ENCODE data around the gene MAGI3. TPM values are rescaled to one million over a fixed set of nuclear protein-coding genes. Genes with fewer than 3 reads are reported as not detected.
"Not testable (repeated sequence)": the region's sequence is repeated elsewhere in the genome, so short reads cannot be mapped to it uniquely, and the experiment has no call there.

MAGI3 gene
- total RNA-seq, 1 donor from 2014 or later = 7.0 TPM

DNA sequence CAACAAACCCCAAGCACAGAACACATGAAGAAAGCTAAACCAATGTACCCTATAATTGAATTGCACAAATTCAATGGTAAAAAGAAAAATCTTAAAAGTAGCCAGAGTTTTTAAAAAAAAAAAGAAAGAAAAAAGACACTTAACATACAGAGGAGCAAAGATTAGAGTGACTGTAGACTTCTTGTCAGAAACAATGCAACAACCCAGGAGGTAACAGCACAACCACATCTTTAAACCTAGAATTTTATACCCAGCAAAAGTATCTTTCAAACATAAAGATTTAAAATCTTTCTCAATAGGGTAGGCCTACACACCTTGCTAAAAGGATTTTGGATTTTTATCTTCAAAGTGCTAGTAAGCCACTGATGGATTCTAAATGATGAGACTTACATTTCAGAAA is 304.6 kb downstream of the MAGI3 start:
- DNase-seq (ENCODE audit: extremely low spot score, unreplicated experiment) = no peak
- H3K36me3 Mint-ChIP-seq (ENCODE audit: unreplicated experiment) = peaks cover 50% of the 10 kb centered on the region
- no peaks in the 10 kb centered on the region for H3K27me3 Mint-ChIP-seq (ENCODE audit: unreplicated experiment)
- H3K9me3 Mint-ChIP-seq (ENCODE audit: unreplicated experiment) = peaks cover 29% of the 10 kb centered on the region
- no peak overlapping the region for H3K4me3 Mint-ChIP-seq (ENCODE audit: unreplicated experiment)
- H3K4me1 Mint-ChIP-seq (ENCODE audit: unreplicated experiment) = no peaks in the 10 kb centered on the region
- TF ChIP-seq, protein P1, sequence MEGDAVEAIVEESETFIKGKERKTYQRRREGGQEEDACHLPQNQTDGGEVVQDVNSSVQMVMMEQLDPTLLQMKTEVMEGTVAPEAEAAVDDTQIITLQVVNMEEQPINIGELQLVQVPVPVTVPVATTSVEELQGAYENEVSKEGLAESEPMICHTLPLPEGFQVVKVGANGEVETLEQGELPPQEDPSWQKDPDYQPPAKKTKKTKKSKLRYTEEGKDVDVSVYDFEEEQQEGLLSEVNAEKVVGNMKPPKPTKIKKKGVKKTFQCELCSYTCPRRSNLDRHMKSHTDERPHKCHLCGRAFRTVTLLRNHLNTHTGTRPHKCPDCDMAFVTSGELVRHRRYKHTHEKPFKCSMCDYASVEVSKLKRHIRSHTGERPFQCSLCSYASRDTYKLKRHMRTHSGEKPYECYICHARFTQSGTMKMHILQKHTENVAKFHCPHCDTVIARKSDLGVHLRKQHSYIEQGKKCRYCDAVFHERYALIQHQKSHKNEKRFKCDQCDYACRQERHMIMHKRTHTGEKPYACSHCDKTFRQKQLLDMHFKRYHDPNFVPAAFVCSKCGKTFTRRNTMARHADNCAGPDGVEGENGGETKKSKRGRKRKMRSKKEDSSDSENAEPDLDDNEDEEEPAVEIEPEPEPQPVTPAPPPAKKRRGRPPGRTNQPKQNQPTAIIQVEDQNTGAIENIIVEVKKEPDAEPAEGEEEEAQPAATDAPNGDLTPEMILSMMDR (IDR thresholded peaks at IDR 0.05) = no peak
- H3K27ac Mint-ChIP-seq (ENCODE audit: unreplicated experiment) = no peak overlapping the region

DNA sequence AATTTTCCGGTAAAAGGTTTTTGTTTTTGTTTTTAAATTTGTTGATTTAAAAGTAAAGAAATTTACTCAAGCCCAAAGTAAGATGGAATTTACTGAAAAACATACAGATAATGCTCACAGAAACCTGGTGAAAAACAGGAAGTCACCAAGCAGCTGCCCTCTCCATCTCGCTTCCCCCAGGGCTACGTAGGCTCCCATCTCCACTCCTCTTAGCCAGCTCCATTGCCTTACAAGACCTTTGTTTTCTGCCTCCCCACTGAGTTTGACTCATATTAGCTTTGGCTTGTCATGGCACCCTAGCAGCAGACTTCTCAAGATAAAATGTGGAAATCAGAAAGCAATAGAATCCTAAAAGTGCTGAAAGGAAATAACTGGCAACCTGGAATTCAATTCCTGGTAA is 311.1 kb downstream of the MAGI3 start:
- Mint-ChIP-seq H3K27ac (ENCODE audit: unreplicated experiment) (no peak overlapping the region), H3K4me1 (ENCODE audit: unreplicated experiment) (peaks cover 3% of the 10 kb centered on the region), H3K4me3 (ENCODE audit: unreplicated experiment) (no peak overlapping the region), H3K9me3 (ENCODE audit: unreplicated experiment) (no peaks in the 10 kb centered on the region), H3K27me3 (ENCODE audit: unreplicated experiment) (no peaks in the 10 kb centered on the region), H3K36me3 (ENCODE audit: unreplicated experiment) (peaks cover 28% of the 10 kb centered on the region)
- DNase-seq (ENCODE audit: extremely low spot score, unreplicated experiment) = no peak
- TF ChIP-seq, protein P1 (IDR thresholded peaks at IDR 0.05) = no peak

DNA sequence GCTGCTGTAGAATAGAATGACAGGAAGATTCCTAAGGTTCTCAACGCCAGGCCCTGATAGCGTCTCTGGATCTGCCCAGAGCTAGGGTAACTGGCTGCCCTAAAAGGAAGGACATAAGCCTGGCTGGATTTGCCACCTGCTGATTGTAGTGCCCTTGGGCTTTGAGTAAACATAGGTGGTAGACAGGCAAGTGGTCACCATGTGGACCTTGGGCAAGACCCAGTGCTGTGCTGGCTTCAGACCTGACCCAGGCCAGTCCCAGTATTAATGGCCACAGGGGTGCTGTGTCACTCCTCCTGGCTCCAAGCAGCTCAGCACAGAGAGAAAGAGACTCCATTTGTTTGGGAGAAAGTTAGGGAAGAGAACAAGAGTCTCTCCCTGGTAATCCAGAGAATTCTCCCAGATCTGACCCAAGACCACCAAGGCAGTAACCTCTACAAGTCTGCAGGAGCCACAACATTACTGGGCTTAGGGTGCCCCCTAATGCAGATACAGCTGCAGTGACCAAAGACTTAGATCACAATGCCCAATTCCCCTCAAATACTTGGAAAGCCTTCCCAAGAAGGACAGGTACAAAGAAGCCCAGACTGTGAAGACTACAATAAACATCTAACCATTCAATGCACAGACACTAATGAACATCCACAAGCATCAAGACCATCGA is 324.4 kb downstream of the MAGI3 start:
- Mint-ChIP-seq H3K27ac (ENCODE audit: unreplicated experiment) (no peak overlapping the region), H3K27me3 (ENCODE audit: unreplicated experiment) (no peaks in the 10 kb centered on the region), H3K9me3 (ENCODE audit: unreplicated experiment) (peaks cover 9% of the 10 kb centered on the region), H3K4me1 (ENCODE audit: unreplicated experiment) (no peaks in the 10 kb centered on the region), H3K4me3 (ENCODE audit: unreplicated experiment) (no peak overlapping the region), H3K36me3 (ENCODE audit: unreplicated experiment) (peaks cover 54% of the 10 kb centered on the region)
- DNase-seq (ENCODE audit: extremely low spot score, unreplicated experiment) = no peak
- TF ChIP-seq, protein P1 (IDR thresholded peaks at IDR 0.05) = no peak

DNA sequence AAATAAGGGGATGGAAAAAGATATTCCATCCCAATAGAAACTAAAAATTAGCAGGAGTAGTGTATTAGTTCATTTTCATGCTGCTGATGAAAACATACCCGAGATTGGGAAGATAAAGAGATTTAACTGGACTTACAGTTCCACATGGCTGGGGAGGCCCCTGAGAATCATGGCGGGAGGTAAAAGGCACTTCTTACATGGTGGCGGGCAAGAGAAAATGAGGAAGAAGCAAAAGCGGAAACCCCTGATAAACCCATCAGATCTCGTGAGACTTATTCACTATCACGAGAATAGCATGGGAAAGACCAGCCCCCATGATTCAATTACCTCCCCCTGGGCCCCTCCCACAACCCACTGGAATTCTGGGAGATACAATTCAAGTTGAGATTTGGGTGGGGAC is 327.2 kb downstream of the MAGI3 start:
- H3K27me3 Mint-ChIP-seq (ENCODE audit: unreplicated experiment); H3K4me1 Mint-ChIP-seq (ENCODE audit: unreplicated experiment); DNase-seq (ENCODE audit: extremely low spot score, unreplicated experiment); H3K27ac Mint-ChIP-seq (ENCODE audit: unreplicated experiment); H3K4me3 Mint-ChIP-seq (ENCODE audit: unreplicated experiment): not testable (repeated sequence)
- peaks cover 17% of the 10 kb centered on the region for H3K9me3 Mint-ChIP-seq (ENCODE audit: unreplicated experiment)
- H3K36me3 Mint-ChIP-seq (ENCODE audit: unreplicated experiment) = peaks cover 63% of the 10 kb centered on the region

DNA sequence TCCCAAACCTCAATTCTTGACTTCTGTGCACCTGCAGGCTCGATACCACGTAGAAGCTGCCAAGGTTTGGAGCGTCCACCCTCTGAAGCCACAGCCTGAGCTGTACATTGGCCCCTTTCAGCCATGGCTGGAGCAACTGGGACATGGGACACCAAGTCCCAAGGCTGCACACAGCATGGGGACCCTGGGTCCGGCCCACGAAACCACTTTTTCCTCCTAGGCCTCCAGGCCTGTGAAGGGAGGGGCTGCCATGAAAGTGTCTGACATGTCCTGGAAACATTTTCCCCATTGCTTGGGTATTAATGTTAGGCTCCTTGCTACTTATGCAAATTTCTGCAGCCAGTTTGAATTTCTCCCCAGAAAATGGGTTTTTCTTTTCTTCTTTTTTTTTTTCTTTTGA is 328.3 kb downstream of the MAGI3 start:
- peaks cover 17% of the 10 kb centered on the region for H3K9me3 Mint-ChIP-seq (ENCODE audit: unreplicated experiment)
- H3K4me1 Mint-ChIP-seq (ENCODE audit: unreplicated experiment); H3K27me3 Mint-ChIP-seq (ENCODE audit: unreplicated experiment); H3K27ac Mint-ChIP-seq (ENCODE audit: unreplicated experiment); H3K4me3 Mint-ChIP-seq (ENCODE audit: unreplicated experiment); DNase-seq (ENCODE audit: extremely low spot score, unreplicated experiment): not testable (repeated sequence)
- peaks cover 62% of the 10 kb centered on the region for H3K36me3 Mint-ChIP-seq (ENCODE audit: unreplicated experiment)

DNA sequence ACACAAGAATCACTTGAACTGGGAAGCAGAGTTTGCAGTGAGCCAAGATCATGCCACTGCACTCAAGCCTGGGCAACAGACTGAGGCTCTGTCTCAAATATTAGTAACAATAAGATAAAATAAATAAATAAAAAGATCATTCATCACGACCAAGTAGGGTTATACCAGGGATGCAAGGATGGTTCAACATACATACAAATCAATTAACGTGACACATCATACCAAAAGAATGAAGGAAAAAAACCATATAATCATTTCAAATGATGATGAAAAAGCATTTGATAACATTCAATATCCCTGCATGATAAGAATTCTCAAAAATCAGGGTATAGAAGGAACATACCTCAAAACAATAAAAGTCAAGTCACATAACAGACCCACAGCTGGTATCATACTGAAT is 330.7 kb downstream of the MAGI3 start:
- TF ChIP-seq, protein P1 (IDR thresholded peaks at IDR 0.05) = no peak
- Mint-ChIP-seq H3K36me3 (ENCODE audit: unreplicated experiment) (peaks cover 63% of the 10 kb centered on the region), H3K9me3 (ENCODE audit: unreplicated experiment) (peaks cover 17% of the 10 kb centered on the region), H3K27me3 (ENCODE audit: unreplicated experiment) (no peaks in the 10 kb centered on the region), H3K4me1 (ENCODE audit: unreplicated experiment) (no peaks in the 10 kb centered on the region), H3K4me3 (ENCODE audit: unreplicated experiment) (no peak overlapping the region), H3K27ac (ENCODE audit: unreplicated experiment) (no peak overlapping the region)
- DNase-seq (ENCODE audit: extremely low spot score, unreplicated experiment) = no peak
